HG02588 (cell line): ENCODE measurements around the gene DNM3.

ENCODE experiments used
- ATAC-seq: cut with Tn5 transposase; IDR thresholded peaks from one replicate; pipeline ENCODE4 v1.9.1; 2021; ENCODE audit warnings: mild to moderate bottlenecking, moderate library complexity; ENCODE audit not compliant: unreplicated experiment

The DNM3 gene

GRCh38 chr1:171966426-171967220 is 125.3 kb downstream of the DNM3 start:
- no peak for ATAC-seq

GRCh38 chr1:171969226-171969625 is 127.9 kb downstream of the DNM3 start:
- no peak for ATAC-seq

- ATAC-seq = no peak
Observed at GRCh38 chr1:171969813-171970212, 128.5 kb downstream of the DNM3 start.

- no peak for ATAC-seq
Observed at GRCh38 chr1:171972846-171973245, 131.5 kb downstream of the DNM3 start.

GRCh38 chr1:171973421-171973820 is 132.1 kb downstream of the DNM3 start:
- no peak for ATAC-seq

GRCh38 chr1:171981303-171981702 is 140.0 kb downstream of the DNM3 start:
- no peak for ATAC-seq

GRCh38 chr1:171983584-171983983 is 142.3 kb downstream of the DNM3 start:
- no peak for ATAC-seq

GRCh38 chr1:171984262-171984661 is 143.0 kb downstream of the DNM3 start:
- no peak for ATAC-seq

GRCh38 chr1:171984850-171985485 is 143.7 kb downstream of the DNM3 start:
- no peak for ATAC-seq

GRCh38 chr1:171985639-171986038 is 144.3 kb downstream of the DNM3 start:
- no peak for ATAC-seq

GRCh38 chr1:171988243-171988885 is 147.1 kb downstream of the DNM3 start:
- ATAC-seq = no peak

- no peak for ATAC-seq
Observed at GRCh38 chr1:171990371-171990770, 149.1 kb downstream of the DNM3 start.

- no peak for ATAC-seq
Observed at GRCh38 chr1:171994293-171994692, 153.0 kb downstream of the DNM3 start.

- ATAC-seq = no peak
Observed at GRCh38 chr1:171995573-171995972, 154.3 kb downstream of the DNM3 start.

- no peak for ATAC-seq
Observed at GRCh38 chr1:171997936-171998335, 156.6 kb downstream of the DNM3 start.

- no peak for ATAC-seq
Observed at GRCh38 chr1:171998711-171999110, 157.4 kb downstream of the DNM3 start.

- no peak for ATAC-seq
Observed at GRCh38 chr1:171999756-172000155, 158.5 kb downstream of the DNM3 start.

GRCh38 chr1:172001288-172001687 is 160.0 kb downstream of the DNM3 start:
- no peak for ATAC-seq

GRCh38 chr1:172002725-172003345 is 161.5 kb downstream of the DNM3 start:
- no peak for ATAC-seq

- no peak for ATAC-seq
Observed at GRCh38 chr1:172003766-172004530, 162.7 kb downstream of the DNM3 start.

- ATAC-seq = no peak
Observed at GRCh38 chr1:172004671-172005070, 163.4 kb downstream of the DNM3 start.
